Stimulated activated CD4-positive, alpha-beta T cell treated with anti-CD3 and anti-CD28 coated beads, Interleukin-1b, Interleukin-23, amount 100 ng/mL, for 24 hours (primary cell): ENCODE measurements around the gene NMD3.
"Not testable (repeated sequence)": the region's sequence is repeated elsewhere in the genome, so short reads cannot be mapped to it uniquely, and the experiment has no call there.

Experiments
- DNase-seq, 4 experiments: peaks; one replicate each; pipeline ENCODE4 v3.0.0-alpha.2; 2020; ENCODE audit warnings: low read depth in 4 of 4, low spot score in 1 of 4

Gene NMD3

DNA sequence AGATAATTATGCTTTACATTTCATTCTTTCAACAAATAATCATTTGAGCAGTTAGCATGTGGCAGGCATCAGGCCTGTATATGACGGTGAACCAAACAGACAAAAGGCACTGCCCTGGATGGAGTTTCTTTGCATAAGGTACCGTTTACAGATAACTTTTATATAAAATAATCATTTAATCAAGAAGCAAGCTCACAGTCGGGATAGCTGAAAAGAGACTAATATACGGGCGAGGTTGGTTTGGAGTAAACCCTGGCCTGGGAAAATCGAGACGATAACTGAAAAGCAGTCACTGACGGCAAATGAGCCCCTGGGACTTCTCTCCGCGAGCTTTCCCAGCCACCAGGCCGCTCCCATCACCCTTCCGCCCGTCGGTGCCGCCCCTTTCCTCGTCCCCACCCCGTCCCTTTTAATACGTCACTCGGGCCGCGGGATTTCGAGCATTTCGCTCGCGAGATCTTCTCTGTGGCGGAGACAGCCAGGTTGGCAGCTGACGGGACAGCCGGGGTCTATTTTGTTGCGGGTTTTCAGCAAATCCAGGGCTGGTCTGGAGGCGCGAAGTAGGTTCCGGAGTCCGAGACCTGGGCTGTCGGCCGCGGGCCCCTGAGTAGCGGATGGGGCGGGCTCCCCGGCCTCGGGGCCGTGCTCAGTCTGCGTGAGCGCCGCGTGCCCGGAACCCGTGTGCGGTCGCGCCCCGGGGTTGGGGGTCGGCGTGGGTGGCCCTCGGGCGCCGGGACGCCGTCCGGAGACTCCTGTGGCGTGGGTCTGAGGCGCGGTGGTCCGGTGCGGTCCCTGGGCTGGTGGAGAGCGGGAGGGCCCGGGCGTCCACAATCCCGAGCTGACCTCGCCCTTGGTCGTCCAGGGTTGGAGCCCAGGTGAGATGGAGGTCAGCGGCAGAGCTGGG, at the start of gene NMD3:
NMD3 (plus strand) TSS at position 462 of the 904 bp plus-strand sequence. CDS start 703 bp downstream, outside the sequence.
- peak; percentile 86 to 90 (median 89) for DNase-seq

DNA sequence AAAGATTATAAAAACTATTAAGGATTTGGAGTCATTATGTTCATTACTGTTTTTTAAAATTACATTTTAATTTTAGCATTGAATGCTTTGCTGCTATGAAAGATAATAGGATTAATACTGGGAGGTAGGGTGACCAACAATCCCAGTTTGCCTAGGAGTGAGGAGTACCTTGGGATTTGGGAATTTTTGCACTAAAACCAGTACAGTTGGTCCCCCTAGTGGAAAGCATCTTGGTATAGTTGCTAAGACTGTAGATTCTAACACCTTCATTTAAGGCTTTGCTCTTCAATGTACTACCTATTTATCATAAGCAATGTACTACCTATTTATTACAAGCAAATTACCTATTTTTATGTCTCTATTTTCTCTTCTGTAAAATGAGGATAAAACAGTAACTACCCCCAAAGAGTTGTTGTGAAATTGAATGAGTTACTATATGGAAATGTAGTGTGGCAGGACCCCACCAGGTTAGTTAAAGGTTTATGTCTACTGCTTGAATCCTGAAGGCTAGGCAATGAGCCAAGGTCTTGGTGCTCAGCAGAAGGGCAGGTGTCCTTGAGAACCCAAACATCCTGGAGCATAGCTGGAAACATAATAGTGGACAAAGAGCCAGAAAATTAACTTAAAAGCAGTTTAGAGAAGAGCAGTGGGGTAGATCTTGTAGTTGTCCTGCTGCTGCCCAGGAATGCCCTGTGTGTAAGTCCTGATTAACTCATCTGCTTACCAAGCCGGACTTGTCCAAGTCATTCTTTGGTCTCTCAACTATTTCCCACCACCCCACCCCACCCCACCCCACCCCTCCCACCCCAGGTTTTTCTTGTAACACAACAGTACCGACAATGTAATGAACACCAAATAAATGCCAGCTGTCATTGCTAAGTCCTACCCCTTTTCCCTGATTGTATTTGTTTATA, 49.2 kb upstream of the NMD3 start:
- no peak for DNase-seq

DNA sequence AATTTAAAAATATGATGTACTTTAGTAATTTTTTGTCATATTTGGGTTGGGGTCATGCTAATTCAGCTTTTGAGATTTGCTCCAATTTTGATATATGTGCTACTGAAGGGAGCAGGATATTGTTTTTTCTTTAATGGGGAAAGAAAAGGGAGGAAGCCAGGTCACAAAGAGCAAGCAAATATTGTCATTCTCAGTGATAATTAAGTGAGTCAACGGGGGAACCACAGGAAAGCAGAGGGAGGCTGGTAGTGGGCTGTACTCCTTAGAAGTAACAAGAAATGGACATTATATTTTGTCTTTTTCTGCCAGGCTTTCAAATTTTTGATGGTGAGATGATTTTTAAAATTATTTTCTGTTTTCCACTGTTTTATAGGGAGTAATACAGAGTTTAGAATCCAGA, 45.6 kb upstream of the NMD3 start:
- no peak for DNase-seq

DNA sequence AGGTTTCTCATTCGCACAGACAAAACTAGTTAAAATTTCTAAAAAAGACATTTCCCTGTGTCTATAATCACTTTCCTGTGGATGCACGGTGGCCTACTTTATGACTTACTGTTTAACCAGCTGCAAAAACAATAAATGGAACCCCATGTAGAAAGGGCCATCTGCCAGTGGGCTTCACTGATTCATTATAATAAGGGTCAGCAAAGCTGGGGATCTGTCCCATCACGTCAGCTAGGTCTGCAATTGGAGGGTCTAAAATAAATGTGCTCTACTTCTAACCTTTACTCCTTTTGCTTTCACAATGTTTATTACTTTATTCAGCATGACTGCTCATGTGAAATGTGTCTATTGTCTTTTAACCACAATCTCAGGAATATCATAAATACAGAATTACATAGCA, 43.1 kb upstream of the NMD3 start:
- no peak for DNase-seq

DNA sequence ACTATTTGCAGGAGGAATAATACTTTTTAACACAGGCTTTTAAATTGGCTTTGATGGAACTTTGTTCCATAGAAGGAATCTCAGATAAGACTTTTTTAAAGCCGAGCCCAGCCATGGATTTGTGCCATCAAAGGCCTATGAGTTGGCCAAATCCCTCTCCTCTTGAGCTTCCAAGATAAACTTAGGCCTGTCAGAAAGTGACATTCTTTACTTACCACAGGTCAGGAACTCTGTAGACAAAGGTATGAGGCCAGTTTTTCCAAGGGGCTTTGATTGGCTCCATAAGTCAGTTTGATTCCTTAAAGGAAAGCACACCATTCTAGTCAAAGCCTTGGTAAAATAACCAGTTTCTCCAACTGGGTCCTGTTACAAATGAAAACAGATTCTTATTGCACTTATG, 39.7 kb upstream of the NMD3 start:
- not testable (repeated sequence) for DNase-seq

DNA sequence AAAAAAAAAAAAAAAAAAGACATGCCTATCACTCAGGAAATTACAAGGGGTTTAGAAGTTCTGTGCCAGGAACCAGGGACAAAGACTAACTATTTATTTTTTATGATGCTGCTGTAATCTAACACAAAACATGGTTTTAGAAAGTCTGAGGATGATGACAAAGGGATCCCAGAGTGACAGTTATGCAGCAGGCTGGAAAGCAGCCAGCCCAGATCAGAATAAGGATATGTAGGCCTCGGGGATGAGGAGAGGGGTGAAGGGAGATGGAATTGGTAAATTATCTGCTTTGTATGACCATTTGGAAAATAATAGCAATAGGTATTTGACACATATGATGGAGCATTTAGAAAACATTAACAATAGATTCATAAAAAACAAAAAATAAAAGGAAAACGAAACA, 34.1 kb upstream of the NMD3 start:
- no peak for DNase-seq

DNA sequence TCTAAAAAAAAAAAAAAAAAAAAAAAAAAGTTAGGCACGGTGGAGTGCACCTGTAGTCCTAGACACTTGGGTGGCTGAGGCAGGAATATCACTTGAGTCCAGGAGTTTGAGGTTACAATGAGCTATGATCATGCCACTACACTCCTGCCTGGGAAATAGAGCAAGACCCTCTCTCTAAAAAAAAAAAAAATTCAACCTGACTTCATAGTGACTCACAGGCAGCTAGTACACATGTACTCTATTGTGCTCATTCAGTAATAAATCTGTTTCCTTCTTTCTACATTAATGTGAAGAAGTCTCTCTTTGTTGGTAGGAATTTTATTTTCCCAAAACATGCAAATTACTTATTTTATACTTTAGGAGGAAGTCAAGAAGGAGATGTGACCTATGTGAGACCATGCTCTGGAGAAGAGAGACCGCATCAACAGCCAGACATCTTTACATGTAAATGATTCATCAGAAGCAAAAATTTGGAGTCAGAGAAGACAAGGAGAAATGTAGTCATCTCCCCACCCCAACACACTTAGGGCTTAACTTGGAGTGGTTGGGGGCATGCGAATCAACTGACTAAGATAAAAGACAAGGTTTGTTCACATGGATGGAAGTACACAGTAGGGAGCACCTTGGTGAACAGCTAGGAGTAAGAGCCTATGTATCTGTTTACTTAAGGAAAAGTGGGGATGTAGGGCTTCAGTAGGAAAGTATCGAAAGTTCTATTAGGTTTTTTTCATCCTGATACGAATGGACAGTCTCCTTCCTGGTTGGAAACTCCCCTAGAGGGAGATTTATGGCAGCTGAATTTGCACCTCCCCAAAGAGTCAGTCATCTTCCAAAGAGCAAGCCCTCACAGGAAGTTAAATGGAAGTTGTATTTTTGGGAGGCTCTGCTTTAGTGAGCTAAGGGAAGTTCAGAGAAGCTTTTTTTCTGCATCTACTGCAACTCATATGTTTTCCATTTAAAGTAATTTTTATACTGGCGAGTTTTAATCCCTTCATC, 23.0 kb upstream of the NMD3 start:
- DNase-seq = no peak

DNA sequence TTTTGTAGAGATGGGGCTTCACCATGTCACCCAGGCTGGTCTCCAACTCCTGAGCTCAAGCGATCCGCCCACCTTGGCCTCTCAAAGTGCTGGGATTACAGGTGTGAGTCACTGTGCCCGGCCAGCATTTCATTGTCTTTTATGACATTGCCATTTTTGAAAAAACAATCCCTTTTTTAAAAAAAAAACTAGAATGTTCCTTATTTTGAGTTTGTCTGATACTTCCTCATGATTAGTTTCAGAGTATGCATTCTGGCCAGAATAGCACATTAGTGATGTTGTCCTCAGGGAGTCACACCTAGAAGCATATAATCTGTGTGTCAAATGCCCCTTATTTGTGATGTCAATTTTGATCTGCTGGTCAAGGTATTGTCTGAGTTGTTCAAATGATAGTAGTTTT, 21.2 kb upstream of the NMD3 start:
- DNase-seq = no peak

DNA sequence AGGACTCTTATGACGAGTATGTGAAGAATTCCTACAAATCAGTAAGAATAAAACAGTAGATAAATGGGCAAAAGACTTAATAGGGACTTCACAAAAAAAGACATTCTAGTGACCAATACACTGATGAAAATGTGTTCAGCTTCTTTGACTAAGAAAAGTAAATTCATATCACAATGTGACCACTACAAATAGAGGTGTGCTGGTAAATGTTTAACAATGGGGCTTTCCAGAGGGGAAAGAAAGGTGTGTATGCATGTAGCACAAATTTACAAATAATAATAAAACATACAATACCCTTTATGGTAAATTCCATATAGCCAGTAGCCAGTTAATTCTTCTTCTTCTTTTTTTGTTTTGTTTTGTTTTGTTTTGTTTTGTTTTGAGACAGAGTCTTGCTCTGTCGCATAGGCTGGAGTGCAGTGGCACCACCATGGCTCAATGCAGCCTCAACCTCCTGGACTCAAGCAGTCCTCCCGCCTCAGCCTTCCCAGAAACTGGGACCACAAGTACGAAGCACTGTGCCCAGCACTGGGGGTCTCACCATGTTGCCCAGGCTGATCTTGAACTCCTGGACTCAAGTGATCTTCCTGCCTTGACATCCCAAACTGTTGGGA, 17.5 kb upstream of the NMD3 start:
- DNase-seq = no peak

DNA sequence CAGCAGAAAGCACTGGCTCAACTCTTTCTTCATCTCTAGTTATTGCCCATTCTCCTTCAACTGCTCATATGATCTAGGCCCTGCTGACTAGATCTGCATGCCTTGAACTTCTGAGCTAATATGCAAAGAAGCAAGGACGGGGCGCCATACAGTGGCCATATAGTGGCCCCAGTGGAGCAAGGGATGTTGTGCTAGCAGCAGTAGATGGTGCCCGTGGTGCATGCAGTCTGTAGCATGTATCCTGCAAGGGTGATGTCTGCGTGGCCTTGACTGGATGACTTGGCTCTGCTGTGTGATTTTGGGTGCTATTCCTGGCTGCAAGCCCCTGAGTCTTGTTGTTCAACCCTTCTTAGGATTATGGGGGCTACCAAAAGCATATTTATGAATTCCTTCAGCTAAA, 12.2 kb upstream of the NMD3 start:
- no peak for DNase-seq

DNA sequence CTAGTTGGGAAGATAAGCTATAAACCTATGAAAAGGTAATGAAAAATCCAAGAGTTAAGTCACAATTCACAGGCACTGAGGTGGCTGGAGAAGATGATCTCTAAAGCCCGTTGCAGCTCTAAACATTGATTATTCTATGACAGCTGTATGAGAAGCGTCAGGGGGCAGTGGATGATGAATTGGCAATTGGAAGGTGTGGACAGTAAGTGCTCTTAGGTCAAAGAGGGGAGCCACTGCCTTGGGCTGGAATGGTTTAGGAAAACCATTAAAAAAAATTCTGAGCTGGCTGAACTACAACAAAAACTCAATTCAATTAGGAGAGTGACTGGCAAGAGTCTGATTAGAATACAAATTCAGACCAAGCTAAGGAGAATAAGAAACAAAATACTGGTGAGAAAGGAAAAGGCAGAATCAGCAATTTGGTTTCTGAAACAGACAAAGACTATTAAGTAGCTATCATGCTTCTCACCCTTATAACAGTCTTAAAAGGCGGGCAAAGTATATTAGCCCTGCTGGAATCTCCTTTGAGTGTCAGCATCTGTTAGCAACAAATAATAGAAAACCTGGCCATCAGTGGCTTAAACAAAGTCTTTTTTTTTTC, 8.8 kb upstream of the NMD3 start:
- DNase-seq = no peak

DNA sequence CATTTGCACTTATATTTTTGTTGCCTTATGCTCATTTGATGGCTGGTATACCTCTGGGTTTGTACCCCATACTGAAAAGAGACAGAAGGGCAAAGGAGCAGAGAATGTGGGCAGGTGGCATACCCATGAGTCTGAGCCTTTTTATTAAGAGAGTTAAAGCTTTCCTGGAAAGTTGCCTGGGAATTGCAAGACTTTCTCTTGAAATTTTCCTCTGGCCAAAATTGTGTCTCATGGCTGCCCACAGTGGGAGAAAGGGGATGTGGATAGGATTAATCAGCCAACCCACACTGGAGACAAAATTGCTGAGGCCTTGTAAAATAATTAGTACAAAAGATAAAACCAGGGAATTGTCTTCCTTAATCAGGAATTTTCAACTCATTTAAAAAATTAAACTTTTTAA, 8.2 kb upstream of the NMD3 start:
- no peak for DNase-seq

DNA sequence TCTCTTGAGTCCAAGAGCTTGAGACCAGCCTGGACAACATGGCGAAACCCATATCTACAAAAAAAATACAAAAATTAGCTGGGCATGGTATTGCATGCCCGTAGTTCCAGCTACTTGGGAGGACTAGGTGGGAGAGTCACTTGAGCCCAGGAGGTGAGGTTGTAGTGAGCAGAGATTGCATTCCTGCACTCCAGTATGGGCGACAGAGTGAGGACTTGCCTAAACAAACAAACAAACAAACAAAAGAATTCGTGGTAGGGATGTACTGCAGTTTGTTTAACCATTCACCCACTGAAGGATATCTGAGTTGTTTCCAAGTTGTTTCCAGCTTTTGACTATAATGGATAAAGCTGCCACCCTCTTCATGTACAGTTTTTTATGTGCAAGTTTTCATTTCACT, 7.5 kb upstream of the NMD3 start:
- no peak for DNase-seq

DNA sequence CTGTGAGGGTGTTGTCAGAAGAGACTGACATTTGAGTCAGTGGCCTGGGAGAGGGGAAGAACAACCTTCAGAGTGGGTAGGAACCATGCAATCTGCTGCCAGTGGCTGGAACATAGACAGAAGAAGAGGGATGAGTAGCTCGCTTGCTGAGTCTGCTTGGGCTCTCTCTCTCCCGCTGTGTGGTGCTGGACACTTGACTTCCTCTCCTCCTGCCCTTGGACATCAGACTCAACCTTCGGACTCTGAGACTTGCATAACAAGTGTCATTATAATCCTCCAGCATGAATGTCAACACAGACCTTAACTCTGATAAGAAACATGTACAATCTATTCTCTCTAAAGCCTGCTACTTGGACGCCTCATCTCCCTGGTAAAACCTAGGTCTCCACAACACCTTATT, 5.9 kb upstream of the NMD3 start:
- DNase-seq = no peak

DNA sequence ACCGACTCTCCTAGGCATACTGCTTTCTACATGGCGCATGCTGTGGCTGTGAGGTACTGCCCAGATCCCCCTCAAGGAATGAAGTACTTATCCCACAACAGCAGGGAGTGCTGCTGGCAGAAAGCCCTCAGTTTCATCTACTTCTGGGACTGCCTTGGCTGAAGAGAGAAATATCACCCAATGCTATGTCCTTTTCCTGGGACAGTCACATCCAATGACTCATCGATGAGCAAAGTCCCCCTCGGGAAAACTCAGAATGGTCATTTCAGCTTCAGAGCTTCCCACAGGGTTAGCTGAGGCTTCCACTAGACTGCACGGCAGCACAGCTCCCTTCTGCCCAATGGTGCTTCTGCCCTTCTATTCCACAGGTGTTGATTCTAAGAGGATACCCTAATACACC, 3.6 kb upstream of the NMD3 start:
- DNase-seq = no peak

DNA sequence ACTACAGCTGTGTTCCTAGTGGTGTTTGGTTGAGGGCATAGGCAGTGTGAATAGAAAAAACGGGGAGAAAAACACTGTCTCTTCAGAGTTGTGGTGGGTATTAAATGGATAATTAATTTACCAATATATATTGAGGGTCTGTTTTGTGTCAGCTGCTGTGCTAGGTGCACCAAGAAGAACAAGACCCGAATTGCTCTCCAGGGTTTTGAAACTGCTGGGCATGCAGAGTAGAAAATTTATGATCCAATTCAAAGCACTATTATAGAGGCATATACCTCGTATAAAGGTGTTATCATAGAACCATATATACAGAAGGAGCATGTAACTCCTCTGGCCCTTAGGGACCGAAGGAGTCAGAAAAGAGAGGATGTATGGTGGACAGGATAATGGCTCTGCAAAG, 1.6 kb upstream of the NMD3 start:
- DNase-seq = no peak

DNA sequence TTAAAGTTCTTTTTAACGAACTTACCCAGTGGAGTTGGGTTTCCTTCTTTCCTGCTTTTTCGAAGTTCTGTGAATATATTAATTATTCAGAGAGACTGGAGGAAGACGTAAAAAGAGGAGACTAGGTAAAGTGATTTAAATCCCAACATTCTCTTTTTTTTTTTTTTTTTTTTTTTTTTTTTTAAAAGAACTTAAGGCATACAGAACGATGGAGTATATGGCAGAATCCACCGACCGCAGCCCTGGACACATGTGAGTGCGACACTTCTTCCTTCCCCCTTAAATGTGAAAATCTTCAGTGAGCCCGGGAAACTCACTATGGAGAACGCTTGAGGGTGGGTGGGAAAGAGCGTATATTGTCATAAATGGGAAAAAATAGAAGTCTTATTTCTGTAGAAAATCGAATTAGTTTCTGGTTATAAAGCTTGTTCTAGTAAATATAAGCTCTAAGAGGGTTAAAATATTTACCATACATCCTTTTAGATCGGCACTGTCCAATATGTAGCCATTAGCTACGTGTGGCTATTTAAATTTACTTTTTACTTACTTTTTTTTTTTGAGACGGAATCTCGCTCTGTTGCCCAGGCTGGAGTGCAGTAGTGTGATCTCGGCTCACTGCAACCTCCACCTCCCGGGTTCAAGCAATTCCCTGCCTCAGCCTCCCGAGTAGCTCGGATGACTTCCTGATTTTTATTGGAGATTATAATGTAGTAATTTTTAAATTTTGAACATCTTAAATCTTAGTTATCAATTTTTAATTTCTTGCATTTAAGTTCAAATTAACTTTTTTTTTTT, 892 bp downstream of the NMD3 start:
- no peak for DNase-seq

DNA sequence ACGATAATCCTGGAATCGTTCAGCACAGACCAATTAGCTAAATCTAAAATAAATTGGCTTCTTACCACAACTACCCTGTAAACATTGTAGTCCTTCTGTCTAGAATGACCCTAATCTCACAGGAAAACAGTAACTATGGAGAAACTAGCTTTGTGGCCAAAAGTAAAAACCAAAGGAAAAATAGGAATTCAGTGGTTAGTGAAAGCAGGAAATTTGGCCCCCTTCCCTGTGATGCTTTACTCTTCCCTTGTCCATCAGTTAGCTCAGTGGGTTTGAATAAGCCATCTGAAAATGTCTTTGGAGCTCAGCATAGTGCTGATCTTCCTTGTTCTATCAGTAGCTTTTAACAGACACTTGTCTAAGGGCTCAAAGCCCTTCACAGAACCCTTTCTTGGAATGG, 1.6 kb downstream of the NMD3 start:
- DNase-seq = no peak

DNA sequence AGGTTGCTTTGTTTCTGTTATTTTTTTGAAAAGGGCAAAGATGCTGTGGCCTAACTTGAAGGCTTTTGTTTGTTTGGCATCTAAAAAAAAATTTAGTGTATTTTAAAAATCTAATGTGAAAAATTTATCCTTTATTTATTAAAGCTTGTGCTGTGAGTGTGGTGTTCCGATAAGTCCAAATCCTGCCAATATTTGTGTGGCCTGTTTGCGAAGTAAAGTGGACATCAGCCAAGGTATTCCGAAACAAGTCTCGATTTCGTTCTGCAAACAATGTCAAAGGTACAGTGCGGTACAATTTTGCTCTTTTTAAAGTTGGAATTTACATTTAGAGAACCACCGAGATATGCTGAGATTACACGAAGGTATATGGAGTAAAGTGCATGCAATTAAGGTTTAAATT, 3.7 kb downstream of the NMD3 start:
- DNase-seq = no peak
